Measurements from ENCODE around the gene ARHGAP33. TPM values are rescaled to one million over a fixed set of nuclear protein-coding genes. Genes with fewer than 3 reads are reported as not detected.

Gene ARHGAP33
- total RNA-seq, 1 experiment from 2014 or later = 19.5 TPM

- Histone ChIP-seq H2BK12ac (ENCODE audit: insufficient read length, low read depth, low read length) (no peak overlapping the region), H3K27ac (ENCODE audit: insufficient read length, low read depth, low read length) (no peak overlapping the region), H3K27me3 (ENCODE audit: insufficient read depth, low read length) (no peaks in the 10 kb centered on the region; the same call in 1 of the 2 replicates), H2BK20ac (ENCODE audit: low read depth, low read length, poor library complexity, severe bottlenecking) (no peak overlapping the region), H3K9ac (ENCODE audit: extremely low read depth, insufficient read length, low read length) (no peak overlapping the region), H2AK5ac (ENCODE audit: insufficient read length, low read length) (no peak overlapping the region), H2BK120ac (ENCODE audit: low read depth, low read length, poor library complexity, severe bottlenecking) (no peak overlapping the region), H2BK15ac (ENCODE audit: low read depth, low read length) (no peak overlapping the region), H2AFZ (ENCODE audit: low read length) (no peak overlapping the region), H3T11ph (ENCODE audit: low read length) (no peak overlapping the region), H4K20me1 (ENCODE audit: control insufficient read depth, insufficient read depth, insufficient read length) (no peaks in the 10 kb centered on the region), H3K4me2 (ENCODE audit: insufficient read depth, insufficient read length, low read length) (no peak overlapping the region), H3K56ac (ENCODE audit: insufficient read length, low read depth, low read length) (no peak overlapping the region), H3K18ac (ENCODE audit: insufficient read length, low read depth, low read length) (no peak overlapping the region), H4K8ac (replicated peaks; ENCODE audit: insufficient read length, low read depth, low read length) (no peak overlapping the region), H2BK5ac (ENCODE audit: insufficient read length, low read length) (no peak overlapping the region), H3K79me2 (ENCODE audit: insufficient read depth, low read length) (no peaks in the 10 kb centered on the region), H4K91ac (ENCODE audit: insufficient read length, low read depth, low read length) (no peak overlapping the region), H3K9me3 (ENCODE audit: control insufficient read depth, low read depth, low read length) (no peaks in the 10 kb centered on the region), H3K79me1 (ENCODE audit: insufficient read depth, low read depth, low read length, poor library complexity, severe bottlenecking) (no peaks in the 10 kb centered on the region), H3K23me2 (ENCODE audit: insufficient read length, low read depth, low read length, poor library complexity, severe bottlenecking) (no peaks in the 10 kb centered on the region), H3K4ac (ENCODE audit: low read depth, low read length) (no peak overlapping the region), H3K4me1 (ENCODE audit: insufficient read depth, low read length) (peaks cover 3% of the 10 kb centered on the region; the same call in 1 of the 2 replicates), H4K5ac (ENCODE audit: insufficient read length, low read depth, low read length) (no peak overlapping the region), H3K14ac (ENCODE audit: insufficient read depth, low read length) (no peak overlapping the region), H3K23ac (ENCODE audit: insufficient read length, low read depth, low read length) (no peak overlapping the region)
- Mint-ChIP-seq H3K27ac (no peak overlapping the region), H3K9me3 (no peaks in the 10 kb centered on the region; a peak in 1 of 5 replicates), H3K36me3 (ENCODE audit: insufficient read depth in 1 of 3, low read depth in 3 of 3) (no peaks in the 10 kb centered on the region), H3K4me3 (no peak overlapping the region), H3K27me3 (ENCODE audit: low read depth) (peaks cover 23% of the 10 kb centered on the region), H3K4me1 (peaks cover 6 to 8% of the 10 kb centered on the region in 2 experiments)
- TF ChIP-seq CTCF (conservative IDR thresholded peaks at IDR 0.05) = no peak
- no CpG with 5 or more reads among the region's 5 CpGs for WGBS (ENCODE audit: extremely low coverage, insufficient read length, low lambda C conversion rate)
- no peak for DNase-seq
These were observed 48.8 kb downstream of the ARHGAP33 start for GRCh38 chr19:35824150-35824549.

Data from H9 (cell line).